Breast epithelium (tissue), 4 donors: ENCODE results near the gene FIS1. TPM values are rescaled to one million over a fixed set of nuclear protein-coding genes. Genes with fewer than 3 reads are reported as not detected.
"Not testable (repeated sequence)": the region's sequence is repeated elsewhere in the genome, so short reads cannot be mapped to it uniquely, and the experiment has no call there.

Source experiments
- DNase-seq, 2 donors: peaks; one replicate each; pipeline ENCODE4 v3.0.0-alpha.2; 2019; ENCODE audit warnings: low spot score in 2 of 2
- H3K27ac ChIP-seq, 2 donors: fragments of 200-600 bp; sonication (generic) in 1 of 2; one replicate each; pipeline ENCODE4 v1.5.1; 2016 to 2019; ENCODE audit warnings: mild to moderate bottlenecking in 1 of 2
- H3K27me3 ChIP-seq, 2 donors: fragments of 200-600 bp; sonication (generic) in 1 of 2; one replicate each; pipeline versions ENCODE4 v1.5.1 to v1.6.0; 2017 to 2019; ENCODE audit warnings: control low read depth in 1 of 2, mild to moderate bottlenecking in 1 of 2
- H3K36me3 ChIP-seq: fragments of 200-600 bp; one replicate; pipeline ENCODE4 v1.5.1; 2019
- H3K4me1 ChIP-seq, 2 donors: fragments of 200-600 bp; sonication (generic); one replicate each; pipeline ENCODE4 v1.5.1; 2016 to 2019; ENCODE audit warnings: control low read depth in 1 of 2
- H3K4me3 ChIP-seq, 3 donors: fragments of 200-600 bp; sonication (generic); 1 replicate in 2 of 3; 2 replicates in 1 of 3; pipeline ENCODE4 v1.5.1; 2016 to 2019; ENCODE audit warnings: mild to moderate bottlenecking in 3 of 3, moderate library complexity in 2 of 3
- H3K9me3 ChIP-seq, 2 donors: fragments of 200-600 bp; sonication (generic) in 1 of 2; one replicate each; pipeline ENCODE4 v1.5.1; 2016 to 2019; ENCODE audit warnings: control low read depth in 1 of 2
- POLR2A ChIP-seq: fragments of 450-650 bp; IDR thresholded peaks from one replicate; pipeline ENCODE4 v1.6.1; 2016; ENCODE audit warnings: antibody characterized with exemption, mild to moderate bottlenecking, moderate library complexity
- POLR2AphosphoS5 ChIP-seq, 3 donors: sonication (generic); formaldehyde crosslinking; IDR thresholded peaks; one replicate each; pipeline ENCODE4 v1.6.1; 2017; ENCODE audit warnings: antibody characterized with exemption in 3 of 3
- intact Hi-C: fragments of 100-400 bp; cut with DNase I; formaldehyde crosslinking; loops from one replicate; pipeline ENCODE4 v1.15.1; 2023; ENCODE audit warnings: low total_unique reads
- total RNA-seq, 3 donors: library from RNA; depleted of rRNA; stranded (reverse); fragments of >200 nt; gene quantifications; one replicate each; pipeline ENCODE4 v1.1.0, GENCODE V29; 2016
- TF ChIP-seq, protein P1 (sequence below), 3 donors: fragments of 450-650 bp; IDR thresholded peaks; one replicate each; pipeline ENCODE4 v1.5.1; 2016 to 2017; ENCODE audit warnings: antibody characterized with exemption in 3 of 3, mild to moderate bottlenecking in 3 of 3, moderate library complexity in 3 of 3

The FIS1 gene
- total RNA-seq, 3 donors from 2014 or later: 252 to 432 (median 278) TPM

- no peak for DNase-seq
- Histone ChIP-seq H3K9me3 (no peaks in the 10 kb centered on the region), H3K36me3 (no peaks in the 10 kb centered on the region), H3K27me3 (peaks cover 0 to 41% of the 10 kb centered on the region in 2 donors), H3K4me1 (no peaks in the 10 kb centered on the region), H3K27ac (no peak within 1 kb of the TSS), H3K4me3 (peak within 1 kb of the TSS in 2 of 3 donors; percentile 33 to 59)
- no peak for TF ChIP-seq POLR2A
- TF ChIP-seq POLR2AphosphoS5 (IDR thresholded peaks at IDR 0.05): no peak
- intact Hi-C loops: loop anchor here (10.0 kb wide), 1 partner anchor 54 kb away; no protein-coding TSS in a partner anchor
These were observed 43.9 kb downstream of the FIS1 start, which contains the start of gene MOGAT3 for GRCh38 chr7:101200862-101201599. Gene MOGAT3 (minus strand): TSS chr7:101201036. CDS start chr7:101200854, 182 bp downstream.

- intact Hi-C loops: loop anchor here (10.0 kb wide), 1 partner anchor 54 kb away; no protein-coding TSS in a partner anchor
- TF ChIP-seq, protein P1, sequence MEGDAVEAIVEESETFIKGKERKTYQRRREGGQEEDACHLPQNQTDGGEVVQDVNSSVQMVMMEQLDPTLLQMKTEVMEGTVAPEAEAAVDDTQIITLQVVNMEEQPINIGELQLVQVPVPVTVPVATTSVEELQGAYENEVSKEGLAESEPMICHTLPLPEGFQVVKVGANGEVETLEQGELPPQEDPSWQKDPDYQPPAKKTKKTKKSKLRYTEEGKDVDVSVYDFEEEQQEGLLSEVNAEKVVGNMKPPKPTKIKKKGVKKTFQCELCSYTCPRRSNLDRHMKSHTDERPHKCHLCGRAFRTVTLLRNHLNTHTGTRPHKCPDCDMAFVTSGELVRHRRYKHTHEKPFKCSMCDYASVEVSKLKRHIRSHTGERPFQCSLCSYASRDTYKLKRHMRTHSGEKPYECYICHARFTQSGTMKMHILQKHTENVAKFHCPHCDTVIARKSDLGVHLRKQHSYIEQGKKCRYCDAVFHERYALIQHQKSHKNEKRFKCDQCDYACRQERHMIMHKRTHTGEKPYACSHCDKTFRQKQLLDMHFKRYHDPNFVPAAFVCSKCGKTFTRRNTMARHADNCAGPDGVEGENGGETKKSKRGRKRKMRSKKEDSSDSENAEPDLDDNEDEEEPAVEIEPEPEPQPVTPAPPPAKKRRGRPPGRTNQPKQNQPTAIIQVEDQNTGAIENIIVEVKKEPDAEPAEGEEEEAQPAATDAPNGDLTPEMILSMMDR (IDR thresholded peaks at IDR 0.05): no peak
- TF ChIP-seq POLR2AphosphoS5 (IDR thresholded peaks at IDR 0.05): no peak
- TF ChIP-seq POLR2A: no peak
- no peak overlapping the region for H3K4me3 ChIP-seq
- no peak overlapping the region for H3K27ac ChIP-seq
- H3K4me1 ChIP-seq: no peaks in the 10 kb centered on the region
- H3K36me3 ChIP-seq: no peaks in the 10 kb centered on the region
- peaks cover 0 to 45% of the 10 kb centered on the region in 2 donors for H3K27me3 ChIP-seq
- no peaks in the 10 kb centered on the region for H3K9me3 ChIP-seq
- DNase-seq: no peak
These were observed 44.4 kb downstream of the FIS1 start for GRCh38 chr7:101200504-101200861.

DNA sequence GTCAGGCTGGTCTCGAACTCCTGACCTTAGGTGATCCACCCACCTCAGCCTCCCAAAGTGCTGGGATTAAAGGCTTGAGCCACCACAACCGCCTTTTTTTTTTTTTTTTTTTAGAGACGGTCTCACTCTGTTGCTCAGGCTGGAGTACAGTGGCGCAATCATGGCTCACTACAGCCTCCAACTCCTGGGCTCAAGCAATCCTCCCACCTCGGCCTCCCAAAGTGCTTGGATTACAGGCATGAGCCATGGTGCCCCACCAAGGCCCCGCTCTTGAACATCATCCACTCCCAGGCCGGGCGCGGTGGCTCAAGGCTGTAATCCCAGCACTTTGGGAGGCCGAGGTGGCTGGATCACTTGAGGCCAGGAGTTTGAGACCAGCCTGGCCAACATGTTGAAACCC lies 45.4 kb downstream of the FIS1 start:
- H3K4me3 ChIP-seq, DNase-seq, H3K9me3 ChIP-seq, H3K4me1 ChIP-seq, intact Hi-C loops, H3K27ac ChIP-seq, H3K36me3 ChIP-seq: not testable (repeated sequence)
- peaks cover 0 to 45% of the 10 kb centered on the region in 2 donors for H3K27me3 ChIP-seq

- H3K27me3 ChIP-seq: peaks cover 0 to 45% of the 10 kb centered on the region in 2 donors
- DNase-seq: no peak
- intact Hi-C loops: no loop called here
- no peaks in the 10 kb centered on the region for H3K4me1 ChIP-seq
- no peak overlapping the region for H3K4me3 ChIP-seq
- H3K9me3 ChIP-seq: no peaks in the 10 kb centered on the region
- H3K36me3 ChIP-seq: no peaks in the 10 kb centered on the region
- H3K27ac ChIP-seq: no peak overlapping the region
- no peak for TF ChIP-seq POLR2AphosphoS5 (IDR thresholded peaks at IDR 0.05)
- TF ChIP-seq, protein P1 (IDR thresholded peaks at IDR 0.05): no peak
- TF ChIP-seq POLR2A: no peak
These were observed 46.4 kb downstream of the FIS1 start for GRCh38 chr7:101198476-101198875.

GRCh38 chr7:101197991-101198390 lies 46.9 kb downstream of the FIS1 start:
- TF ChIP-seq, protein P1 (IDR thresholded peaks at IDR 0.05): no peak
- no peak for TF ChIP-seq POLR2AphosphoS5 (IDR thresholded peaks at IDR 0.05)
- TF ChIP-seq POLR2A: no peak
- Histone ChIP-seq H3K27me3 (peaks cover 0 to 40% of the 10 kb centered on the region in 2 donors), H3K36me3 (no peaks in the 10 kb centered on the region), H3K27ac (no peak overlapping the region), H3K4me1 (no peaks in the 10 kb centered on the region), H3K4me3 (no peak overlapping the region), H3K9me3 (no peaks in the 10 kb centered on the region)
- intact Hi-C loops: no loop called here
- no peak for DNase-seq

- H3K27me3 ChIP-seq: peaks cover 0 to 20% of the 10 kb centered on the region in 2 donors
- intact Hi-C loops: no loop called here
- TF ChIP-seq, protein P1 (IDR thresholded peaks at IDR 0.05): no peak
- TF ChIP-seq POLR2A (no peak), POLR2AphosphoS5 (IDR thresholded peaks at IDR 0.05) (no peak)
- H3K36me3 ChIP-seq: no peaks in the 10 kb centered on the region
- no peak overlapping the region for H3K4me3 ChIP-seq
- DNase-seq: no peak
- H3K4me1 ChIP-seq: no peaks in the 10 kb centered on the region
- H3K27ac ChIP-seq: no peak overlapping the region
- no peaks in the 10 kb centered on the region for H3K9me3 ChIP-seq
These were observed 49.0 kb downstream of the FIS1 start for GRCh38 chr7:101195884-101196283.
